Measurements from ENCODE around the gene SPAM1.

GRCh38 chr7:123975084-123975483 lies 50.0 kb downstream of the SPAM1 start:
- TF ChIP-seq CTCF (conservative IDR thresholded peaks at IDR 0.05 in 1 of 2, IDR thresholded peaks at IDR 0.05 in 1 of 2; ENCODE audit: low read depth in 1 of 2, low read length in 2 of 2) = no peak
- no peak for TF ChIP-seq EZH2 (IDR thresholded peaks at IDR 0.05; ENCODE audit: low read length, missing control alignments)

Measured in fibroblast of lung (primary cell).